ENCODE results near the gene MZT2B.
A peak's percentile ranks its signal among the peaks of the same experiment; 100 is the strongest.
"Not testable (repeated sequence)": the region's sequence is repeated elsewhere in the genome, so short reads cannot be mapped to it uniquely, and the experiment has no call there.

MZT2B gene, protein sequence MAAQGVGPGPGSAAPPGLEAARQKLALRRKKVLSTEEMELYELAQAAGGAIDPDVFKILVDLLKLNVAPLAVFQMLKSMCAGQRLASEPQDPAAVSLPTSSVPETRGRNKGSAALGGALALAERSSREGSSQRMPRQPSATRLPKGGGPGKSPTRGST

DNA sequence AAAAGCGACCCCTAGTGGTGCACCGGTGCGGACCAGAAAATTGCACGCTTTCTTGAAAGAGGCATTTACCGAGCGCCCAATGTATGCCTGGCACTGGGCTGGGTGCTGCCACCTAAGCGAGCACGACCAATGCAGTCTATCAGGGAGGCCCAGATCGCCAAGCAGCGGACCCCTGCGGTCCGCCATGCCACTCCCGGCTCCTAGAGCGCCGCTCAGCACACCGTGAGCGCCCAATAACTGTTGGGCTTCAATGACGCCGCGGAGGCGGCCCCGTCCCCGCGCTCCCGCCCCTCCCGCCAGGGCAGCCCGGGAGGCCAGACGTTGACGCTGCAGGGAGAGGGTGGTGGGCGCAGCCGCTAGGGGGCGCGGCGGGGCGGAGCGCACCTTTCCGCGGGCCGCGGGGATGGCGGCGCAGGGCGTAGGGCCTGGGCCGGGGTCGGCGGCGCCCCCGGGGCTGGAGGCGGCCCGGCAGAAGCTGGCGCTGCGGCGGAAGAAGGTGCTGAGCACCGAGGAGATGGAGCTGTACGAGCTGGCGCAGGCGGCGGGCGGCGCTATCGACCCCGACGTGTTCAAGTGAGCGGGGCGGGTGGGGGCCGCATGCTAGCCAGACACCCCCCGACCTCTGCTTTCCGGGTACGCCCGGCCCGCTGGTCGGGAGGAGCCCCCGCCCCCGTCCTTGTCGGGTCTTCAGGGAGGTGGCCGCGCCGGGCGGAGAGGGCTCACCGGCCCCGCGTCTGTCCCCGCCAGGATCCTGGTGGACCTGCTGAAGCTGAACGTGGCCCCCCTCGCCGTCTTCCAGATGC is at the start of gene MZT2B:
MZT2B (plus strand) TSS at position 383 of the 803 bp plus-strand sequence; CDS start at position 404, 21 bp downstream.
- peak; percentile 90 for DNase-seq

DNA sequence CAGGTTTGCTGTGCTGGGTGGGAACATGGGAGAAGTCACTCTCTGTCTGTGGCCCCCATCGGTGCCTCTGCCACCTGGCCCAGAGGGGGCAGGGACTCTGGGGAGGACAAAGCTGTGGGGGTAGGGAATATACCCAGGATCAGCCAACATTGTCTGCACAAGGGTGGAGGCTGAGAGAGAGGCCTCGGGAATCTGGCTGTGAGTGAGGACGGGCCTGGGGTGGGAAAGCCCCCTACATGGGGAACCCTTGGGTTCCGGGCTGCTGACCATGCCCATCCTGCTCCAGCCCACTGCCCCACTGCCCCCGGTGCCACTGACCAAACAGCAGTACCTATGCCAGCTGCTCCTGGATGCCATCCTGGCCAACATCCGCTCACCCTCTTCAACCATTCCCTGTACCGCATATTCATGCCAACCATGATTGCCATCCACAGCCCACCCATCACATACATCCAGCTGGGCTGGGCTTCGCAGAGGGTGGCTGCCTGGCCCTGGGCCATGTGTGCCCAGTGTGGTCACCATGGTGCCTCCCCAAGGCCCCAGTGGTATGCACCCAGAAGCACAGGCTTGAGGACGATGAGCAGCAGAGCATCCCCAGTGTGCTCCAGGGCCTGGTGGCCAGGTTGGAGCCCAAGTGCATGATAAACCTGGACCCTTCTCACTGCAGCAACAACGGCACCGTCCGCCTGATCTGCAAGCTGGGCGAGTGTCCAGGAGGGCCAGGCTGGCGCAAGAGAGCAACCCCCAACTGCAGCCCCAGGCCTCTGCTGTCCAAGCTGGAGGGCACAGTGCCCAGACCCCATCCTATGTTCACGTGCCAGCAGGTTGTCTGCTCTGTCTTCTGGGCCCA is 46.1 kb upstream of the MZT2B start:
- DNase-seq = no peak

DNA sequence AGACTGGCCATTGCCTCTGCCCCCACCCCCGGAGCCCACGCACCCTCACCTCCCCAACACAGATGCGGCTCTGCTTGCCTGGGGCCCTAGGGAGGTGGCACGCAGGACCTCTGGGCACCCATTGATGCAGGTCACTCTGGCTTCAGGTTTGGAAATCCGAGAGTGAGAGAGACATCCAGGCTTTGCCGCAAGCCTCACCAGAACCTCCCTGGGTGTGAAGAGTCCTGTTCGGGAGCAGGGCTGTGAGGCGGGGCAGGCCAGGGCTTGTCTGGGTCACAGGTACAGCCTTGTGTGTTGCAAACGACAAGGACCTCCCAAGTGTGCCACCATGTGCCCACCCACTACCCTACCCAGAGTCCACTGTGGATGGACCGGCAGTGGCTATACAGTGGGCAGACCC is 45.5 kb upstream of the MZT2B start:
- not testable (repeated sequence) for DNase-seq

DNA sequence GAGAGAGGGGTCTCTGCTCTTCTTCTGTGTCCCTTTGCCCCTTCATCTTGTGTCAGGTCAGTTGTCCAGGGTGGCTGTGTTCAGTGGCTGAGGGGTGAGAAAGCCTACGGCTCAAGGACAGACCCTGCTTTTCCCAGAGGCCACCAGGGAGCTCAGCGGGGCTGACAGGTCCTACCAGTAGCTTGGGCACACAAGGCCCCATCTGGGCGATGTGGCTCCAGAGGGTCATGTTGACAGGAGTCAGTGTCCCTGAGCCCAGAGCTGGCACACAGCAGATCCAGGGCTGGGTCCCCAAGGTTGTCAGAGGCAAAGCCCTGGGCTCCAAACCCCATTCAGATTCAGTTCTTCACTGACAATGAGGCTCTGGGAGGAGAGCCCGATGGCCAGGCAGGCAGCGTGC is 44.9 kb upstream of the MZT2B start:
- not testable (repeated sequence) for DNase-seq

DNA sequence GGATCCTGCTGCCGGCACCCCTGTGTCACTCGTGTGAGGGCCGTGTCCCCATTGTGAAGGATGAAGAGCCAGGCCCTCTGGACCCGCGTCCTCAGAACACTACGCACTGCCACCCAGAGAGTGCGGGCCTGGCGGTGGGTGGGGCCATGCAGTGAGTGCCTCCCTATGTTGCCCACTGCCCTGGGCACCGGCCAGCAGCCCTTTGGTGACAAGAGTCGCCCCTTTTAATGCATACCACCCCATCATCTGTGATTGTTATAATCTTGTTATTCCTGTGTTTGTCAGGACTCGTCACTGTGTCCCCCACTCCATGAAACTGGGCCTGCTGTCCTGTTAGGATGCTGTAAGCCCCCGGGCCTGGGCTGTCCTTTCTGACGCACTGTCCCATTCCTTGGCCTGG is 43.7 kb upstream of the MZT2B start:
- not testable (repeated sequence) for DNase-seq

DNA sequence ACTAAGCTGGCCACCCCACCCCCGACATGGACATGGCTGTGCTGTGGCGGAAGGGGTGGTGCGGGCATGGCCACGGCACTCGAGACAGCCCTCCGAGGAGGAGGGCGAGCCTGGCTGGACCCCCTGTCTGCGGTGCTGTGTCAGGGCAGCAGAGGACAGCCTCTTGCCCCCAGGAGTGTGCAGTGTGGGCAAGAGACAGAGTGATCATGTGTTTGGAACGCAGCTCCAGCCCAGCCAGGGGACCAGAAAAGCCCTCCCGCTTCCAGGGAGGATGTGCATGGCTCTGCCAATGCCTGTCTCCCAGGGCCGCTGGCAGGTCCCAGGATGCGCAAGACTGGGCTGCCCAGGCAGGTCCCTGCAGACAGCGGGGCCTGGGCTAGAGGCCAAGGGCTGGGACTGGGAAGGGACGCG is 43.2 kb upstream of the MZT2B start:
- DNase-seq = not testable (repeated sequence)

DNA sequence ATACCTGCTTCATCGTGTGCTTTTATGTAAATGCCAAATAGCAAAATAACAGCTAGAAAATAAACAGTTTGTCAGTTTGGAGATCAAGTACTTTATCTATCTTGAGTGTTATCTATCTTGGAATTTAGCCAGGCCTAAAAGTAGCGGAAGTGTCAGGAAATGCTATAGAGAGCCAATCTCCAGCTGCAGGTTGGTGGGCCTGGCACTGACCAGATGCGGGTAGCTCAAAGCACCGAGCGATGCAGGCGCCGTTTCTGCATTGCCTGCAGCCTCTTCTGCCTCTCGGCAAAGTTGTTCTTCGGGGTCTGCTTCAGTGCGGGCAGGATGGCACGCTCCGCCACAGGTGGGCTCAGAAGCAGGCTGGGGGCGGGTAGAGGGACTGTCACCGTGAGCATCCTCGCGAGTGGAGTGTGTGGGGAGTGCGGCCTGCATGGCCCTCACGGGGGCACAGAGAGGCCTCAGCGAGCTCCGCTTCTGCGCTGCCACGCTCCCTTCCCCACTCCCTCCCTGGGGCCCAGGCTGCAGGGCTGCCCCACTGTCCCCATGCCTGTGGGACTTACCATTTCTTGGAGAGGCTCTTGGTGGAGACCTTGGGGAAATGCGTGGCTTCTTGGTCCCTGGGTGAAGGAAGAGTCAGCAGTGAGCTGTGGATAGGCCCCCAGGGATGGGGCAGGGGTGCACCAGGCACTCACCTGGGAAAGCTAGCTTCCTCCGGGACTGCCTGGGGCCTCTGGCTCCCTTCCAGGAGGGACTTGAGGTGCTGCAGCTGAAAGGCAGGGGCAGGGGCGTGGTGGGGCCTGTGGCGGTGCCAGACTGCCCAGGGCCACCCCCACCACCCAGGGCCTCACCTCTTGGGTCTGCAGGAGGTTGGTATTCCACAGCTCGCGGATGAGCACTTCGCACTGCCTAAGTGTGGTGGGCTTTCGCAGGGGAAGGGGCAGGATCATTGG is 42.5 kb upstream of the MZT2B start:
- not testable (repeated sequence) for DNase-seq

DNA sequence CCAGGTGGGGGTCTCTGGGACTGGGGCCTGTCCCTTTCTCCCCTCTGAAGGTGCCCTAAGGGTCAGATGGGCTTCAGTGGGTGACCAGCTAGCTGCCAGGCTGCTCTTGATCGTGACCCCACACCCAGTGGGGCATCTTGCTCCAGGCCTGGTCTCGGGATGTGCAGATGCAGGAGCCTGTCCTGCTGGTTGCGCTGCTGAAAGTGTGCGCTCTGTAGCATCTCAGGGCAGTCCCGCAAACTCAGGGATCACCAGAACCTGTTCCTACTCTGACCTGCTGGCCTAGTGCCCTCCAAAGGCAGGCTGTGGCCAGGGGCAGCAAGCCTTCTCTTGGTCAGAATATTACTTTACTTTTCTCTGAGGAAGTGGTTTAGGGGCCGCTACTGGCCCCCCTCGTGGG is 41.5 kb upstream of the MZT2B start:
- DNase-seq = not testable (repeated sequence)

DNA sequence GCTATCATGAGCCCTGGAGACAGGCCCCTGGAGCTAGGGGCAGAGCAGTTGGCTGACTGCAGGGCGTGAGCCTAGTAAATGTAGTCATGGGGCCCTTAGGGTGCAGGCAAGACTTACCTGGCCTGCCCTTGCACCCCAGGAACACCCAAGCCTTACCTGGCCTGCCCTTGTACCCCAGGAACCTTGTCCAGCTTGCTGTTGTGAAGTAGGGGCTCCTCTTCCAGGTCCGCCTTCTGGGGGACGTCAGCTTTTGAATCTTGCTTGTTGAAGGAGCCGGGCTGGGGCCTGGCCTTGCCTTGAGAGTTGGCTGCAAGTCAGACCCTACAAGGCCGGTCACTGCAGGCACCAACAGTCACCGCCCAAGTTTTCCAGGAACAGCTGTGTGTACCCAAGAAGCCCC is 41.1 kb upstream of the MZT2B start:
- DNase-seq = not testable (repeated sequence)

DNA sequence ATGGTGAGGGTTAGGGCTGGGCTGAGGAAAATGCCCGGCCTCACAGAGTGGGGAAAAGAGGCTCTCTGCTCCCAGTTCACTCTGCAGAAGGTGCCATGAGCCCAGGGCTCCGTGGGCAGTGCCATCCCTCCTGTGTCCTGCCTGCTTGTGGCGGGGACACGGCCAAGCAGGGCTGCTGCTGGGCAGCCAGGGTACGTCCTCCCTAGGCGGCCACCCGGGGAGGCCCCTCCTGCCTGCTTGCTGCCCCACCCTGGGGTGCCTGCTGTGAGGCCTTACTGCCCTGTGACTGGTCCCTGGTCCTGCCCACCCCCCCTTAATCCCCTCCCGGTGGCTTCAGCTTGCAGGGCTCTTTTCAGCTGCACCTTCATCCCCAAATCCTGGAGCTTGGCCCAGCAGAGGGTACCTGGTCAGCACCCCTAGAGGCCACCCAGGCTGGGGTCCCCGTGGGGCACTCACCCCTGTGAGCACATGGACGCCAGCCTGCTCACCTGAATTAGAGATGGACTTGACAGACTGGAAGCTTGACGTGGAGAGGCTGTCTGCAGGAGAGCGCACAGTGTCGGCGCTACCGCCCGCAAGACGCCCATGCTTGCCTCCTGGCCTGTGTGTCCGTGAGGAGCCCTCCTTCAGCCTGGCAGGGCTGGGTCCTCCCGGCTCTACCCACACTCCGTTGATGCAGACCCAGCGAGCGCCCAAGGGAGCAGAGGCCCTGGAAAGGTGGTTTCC is 40.3 kb upstream of the MZT2B start:
- not testable (repeated sequence) for DNase-seq

DNA sequence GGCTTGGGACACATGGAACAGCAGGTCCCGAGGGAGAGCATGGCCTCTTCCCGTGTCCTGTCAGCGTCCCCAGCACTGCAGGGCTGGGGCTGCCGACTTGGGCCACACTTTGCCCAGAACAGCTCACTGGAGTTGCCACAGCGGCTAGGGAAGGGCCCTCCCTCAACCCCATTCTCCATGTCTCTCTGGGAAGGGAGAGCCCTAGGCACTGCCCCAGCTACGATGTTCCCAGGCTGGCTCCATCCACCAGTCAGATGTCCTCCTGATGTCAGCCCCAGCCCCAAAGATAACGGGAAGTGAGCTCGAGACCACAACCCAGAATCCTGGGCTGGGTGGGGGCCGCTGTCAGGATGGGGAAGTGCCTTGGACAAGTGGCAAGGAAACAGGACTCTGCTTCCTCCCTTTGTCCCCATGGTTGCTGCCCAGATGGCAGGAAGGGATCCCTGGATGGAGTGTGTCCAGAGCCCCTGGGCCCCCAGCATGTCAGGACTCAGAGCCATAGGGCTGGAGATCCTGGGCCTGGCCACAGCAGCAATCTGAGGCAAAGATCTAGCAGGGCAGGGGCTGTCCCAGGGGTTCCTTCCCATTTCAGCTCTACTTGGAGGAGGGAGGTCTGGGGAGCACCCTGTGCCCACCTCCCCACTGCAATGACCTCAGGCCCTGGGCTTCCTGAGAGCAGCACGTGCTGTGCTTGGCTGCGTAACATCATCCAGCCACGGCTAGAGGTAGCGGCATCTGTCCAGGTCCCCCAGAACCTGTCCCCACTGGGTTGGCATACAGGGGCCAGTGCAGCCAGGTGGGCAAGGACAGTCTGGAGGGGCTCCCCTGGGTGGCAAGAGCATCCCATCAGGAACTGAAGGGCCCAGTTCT is 39.4 kb upstream of the MZT2B start:
- not testable (repeated sequence) for DNase-seq

DNA sequence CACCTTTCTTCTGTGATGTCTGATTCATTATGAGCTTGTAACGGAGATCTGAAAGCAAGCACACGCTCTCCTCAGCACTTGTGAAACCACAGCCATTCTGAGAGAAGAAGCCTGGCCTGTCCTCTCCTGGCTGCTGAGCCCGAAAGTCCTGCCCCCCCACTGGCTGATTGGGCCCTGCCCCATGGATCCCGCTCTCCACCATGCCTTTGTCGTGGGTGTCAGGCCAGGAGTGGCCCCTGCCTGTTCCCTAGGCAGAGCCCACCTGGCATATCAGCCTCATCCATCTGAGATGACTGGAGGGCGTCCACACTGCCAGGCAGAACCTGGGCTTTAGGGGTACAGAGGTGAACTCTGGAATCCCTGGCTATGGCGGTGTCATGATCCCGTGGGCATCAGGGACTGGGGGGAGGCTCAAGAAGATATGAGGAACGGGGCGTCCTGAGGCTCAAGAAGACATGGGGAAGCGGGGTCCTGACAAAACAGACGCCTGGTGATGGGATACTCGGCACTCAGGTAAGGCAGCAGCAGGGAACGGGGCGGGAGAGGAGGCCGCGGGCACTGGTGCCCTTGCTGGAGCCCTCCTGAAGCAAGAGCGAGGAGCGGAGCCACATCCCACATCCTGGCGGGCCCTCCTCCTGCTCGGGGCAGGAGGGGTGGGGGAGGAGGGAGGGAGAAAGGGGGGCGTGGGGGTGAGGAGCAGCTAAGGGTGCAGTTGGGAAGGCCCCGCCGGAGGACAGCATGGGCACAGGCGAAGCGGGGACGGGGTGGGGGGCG is 38.6 kb upstream of the MZT2B start:
- DNase-seq = not testable (repeated sequence)

DNA sequence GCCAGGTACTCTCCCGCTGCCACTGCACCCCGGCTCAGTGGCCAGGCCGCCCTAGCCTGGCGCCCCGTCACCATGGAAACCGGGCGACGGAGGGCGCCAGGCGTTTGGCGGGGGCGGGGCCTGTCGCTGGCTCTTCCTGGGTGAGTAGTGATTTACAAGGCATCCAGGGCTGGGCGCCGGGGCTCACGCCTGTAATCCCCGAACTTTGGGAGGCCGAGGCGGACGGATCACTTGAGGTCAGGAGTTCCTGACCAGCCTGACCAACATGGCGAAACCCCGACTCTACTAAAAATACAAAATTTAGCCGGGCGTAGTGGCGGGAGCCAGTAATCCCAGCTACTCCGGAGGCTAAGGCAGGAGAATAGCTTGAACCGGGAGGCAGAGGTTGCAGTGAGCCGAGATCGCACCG is 37.1 kb upstream of the MZT2B start, which contains the start of gene CCDC74B:
CCDC74B (minus strand) TSS at position 107 of the 409 bp plus-strand sequence. CDS start 116 bp downstream, outside the sequence.
- DNase-seq = peak; percentile 52

DNA sequence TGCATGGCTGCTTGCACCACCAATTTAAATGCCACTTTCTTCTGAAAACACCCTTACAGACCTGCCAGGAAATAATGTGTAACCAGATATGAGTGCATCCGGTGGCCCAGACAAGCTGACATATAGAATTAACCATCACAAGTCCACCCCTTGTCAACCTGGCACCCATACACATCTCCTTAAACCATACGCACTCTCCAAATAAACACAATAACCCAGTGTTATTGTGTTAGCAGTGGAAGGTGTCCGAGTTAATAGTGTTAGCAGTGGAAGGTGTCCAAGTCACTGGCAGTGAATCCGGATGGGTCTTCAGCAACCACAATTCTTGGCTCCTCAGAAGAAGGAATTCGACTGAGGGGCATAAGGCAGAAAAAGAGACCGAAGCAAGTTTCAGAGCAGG is 33.5 kb upstream of the MZT2B start:
- DNase-seq = not testable (repeated sequence)

DNA sequence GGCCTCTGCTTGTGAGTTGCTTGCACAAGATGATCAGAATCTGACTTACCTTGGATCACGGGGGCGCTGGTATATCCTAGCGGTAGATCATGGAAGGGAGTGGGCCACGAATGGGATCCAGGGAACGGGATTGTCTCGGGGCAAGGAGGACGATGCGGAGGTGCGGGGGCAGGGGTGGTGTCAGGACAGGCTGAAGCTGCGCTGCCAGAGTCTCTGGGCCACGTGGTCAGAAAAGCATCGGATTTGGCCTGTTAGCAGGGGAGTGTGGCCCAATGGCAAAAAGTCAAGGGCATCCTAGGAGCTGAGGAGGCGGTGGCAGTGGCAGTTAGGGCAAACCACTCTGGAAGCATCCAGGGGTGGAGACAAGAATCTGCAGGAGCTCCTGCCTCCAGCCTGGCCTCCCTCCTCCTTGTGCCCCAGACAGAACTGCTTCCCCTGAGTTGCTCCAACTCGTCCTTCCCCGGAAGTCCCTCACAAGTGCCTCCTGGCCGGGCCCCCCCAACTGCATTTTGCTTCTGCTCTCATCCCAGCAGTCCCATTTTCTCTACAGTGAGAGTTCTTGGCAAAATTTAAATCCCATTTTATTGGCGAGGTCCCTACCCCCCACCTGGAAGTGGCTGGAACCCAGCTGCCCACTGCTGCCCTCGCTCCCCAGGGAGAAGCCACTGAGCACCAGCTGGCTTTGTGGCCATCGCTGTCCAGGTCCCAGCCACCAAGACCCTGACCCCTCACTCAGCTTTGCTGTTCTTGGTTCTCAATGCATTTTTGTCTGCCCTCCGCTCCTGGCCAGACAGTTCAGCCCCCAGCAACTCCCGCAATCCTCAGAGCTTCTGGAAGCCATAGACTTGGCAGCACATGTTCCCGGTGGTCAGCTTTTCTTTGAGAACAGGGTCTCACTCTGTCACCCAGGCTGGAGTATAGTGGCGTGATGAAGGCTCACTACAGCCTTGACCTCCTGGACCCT is 31.6 kb upstream of the MZT2B start:
- no peak for DNase-seq

DNA sequence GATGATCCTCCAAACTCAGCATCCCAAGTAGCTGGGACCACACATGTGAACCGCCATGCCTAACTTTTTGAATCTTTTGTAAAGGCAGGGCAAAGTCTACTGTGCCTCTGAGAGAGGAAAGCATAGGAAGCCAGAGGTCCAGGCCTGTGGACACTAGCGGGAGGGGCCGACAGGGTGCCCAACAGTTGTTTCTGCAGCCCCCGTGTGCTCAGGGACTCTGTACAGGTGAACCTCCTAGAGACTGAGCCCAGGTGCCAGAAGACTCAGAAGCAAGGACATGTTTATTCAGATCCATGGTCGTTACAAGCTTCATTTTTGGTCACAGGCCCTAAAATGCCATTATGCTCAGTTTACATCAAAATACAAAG is 30.9 kb upstream of the MZT2B start:
- not testable (repeated sequence) for DNase-seq

DNA sequence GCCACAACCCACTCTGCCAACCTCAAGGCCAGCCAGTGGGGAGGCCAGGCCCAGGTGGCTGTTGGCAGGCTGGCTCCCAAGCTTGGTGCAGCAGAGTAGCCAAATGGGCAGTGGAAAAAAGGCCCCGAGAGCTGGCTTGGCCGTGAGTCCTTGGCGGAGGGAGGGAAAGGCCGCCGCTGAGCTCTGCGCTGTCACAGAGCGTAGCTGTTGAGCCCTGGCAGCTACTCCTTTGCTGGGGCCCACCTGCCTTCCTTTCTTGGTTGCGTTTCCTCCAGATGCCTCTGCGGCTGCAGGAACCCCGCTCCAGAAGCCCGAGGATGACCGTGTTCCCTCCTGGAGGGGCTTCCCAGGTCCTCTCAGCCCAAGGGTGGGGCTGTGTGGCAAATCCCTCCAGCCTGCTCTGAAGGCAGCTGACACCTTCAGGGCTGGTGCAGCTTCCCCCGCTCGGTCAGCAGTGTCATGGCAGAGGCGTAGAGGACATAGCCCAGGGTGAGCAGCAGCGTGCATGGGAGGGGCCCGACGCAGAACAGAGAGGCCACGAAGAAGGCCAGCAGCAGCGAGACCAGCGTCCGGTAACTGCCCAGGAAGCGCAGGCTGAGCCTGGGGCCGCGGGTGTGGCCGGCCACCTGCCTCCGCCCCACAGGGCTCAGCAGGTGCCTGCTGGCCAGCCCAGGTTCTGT is 29.8 kb upstream of the MZT2B start:
- DNase-seq = not testable (repeated sequence)
